Coronary artery (tissue), 2 donors: ENCODE measurements around the gene FZR1.

Experiments
- DNase-seq: peaks from one replicate; pipeline ENCODE4 v3.0.0-alpha.2; 2017; ENCODE audit warnings: low spot score
- H3K27ac ChIP-seq, 2 donors: fragments of 200-600 bp; sonication (generic); one replicate each; pipeline ENCODE4 v1.5.1; 2016 to 2019
- H3K4me3 ChIP-seq: fragments of 200-600 bp; sonication (generic); 2 replicates; pipeline ENCODE4 v1.5.1; 2016; ENCODE audit warnings: mild to moderate bottlenecking, moderate library complexity
- TF ChIP-seq, protein P1 (sequence below): fragments of 200-600 bp; sonication (generic); IDR thresholded peaks from one replicate; pipeline ENCODE4 v1.5.1; 2019; ENCODE audit warnings: antibody characterized with exemption

The FZR1 gene

DNA sequence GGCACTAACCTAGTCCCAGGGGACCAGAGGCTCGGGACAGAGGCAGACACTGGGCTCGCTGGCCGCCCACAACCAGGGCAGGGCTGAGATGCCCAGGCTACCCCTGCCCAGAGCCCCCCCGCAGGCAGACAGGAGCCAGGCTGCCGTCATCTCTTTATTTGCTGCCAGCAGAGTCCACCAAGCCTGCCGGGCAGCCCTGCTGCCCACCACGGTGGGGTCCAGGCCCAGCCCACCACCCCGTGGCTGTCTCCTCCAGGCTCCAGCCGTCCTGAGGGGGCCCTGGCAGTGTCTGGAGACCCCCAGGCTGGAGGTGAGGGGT lies 37.9 kb downstream of the FZR1 start:
- no peak overlapping the region for H3K27ac ChIP-seq
- H3K4me3 ChIP-seq, result no peak overlapping the region
- no peak for DNase-seq
- TF ChIP-seq, protein P1, sequence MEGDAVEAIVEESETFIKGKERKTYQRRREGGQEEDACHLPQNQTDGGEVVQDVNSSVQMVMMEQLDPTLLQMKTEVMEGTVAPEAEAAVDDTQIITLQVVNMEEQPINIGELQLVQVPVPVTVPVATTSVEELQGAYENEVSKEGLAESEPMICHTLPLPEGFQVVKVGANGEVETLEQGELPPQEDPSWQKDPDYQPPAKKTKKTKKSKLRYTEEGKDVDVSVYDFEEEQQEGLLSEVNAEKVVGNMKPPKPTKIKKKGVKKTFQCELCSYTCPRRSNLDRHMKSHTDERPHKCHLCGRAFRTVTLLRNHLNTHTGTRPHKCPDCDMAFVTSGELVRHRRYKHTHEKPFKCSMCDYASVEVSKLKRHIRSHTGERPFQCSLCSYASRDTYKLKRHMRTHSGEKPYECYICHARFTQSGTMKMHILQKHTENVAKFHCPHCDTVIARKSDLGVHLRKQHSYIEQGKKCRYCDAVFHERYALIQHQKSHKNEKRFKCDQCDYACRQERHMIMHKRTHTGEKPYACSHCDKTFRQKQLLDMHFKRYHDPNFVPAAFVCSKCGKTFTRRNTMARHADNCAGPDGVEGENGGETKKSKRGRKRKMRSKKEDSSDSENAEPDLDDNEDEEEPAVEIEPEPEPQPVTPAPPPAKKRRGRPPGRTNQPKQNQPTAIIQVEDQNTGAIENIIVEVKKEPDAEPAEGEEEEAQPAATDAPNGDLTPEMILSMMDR, result no peak

DNA sequence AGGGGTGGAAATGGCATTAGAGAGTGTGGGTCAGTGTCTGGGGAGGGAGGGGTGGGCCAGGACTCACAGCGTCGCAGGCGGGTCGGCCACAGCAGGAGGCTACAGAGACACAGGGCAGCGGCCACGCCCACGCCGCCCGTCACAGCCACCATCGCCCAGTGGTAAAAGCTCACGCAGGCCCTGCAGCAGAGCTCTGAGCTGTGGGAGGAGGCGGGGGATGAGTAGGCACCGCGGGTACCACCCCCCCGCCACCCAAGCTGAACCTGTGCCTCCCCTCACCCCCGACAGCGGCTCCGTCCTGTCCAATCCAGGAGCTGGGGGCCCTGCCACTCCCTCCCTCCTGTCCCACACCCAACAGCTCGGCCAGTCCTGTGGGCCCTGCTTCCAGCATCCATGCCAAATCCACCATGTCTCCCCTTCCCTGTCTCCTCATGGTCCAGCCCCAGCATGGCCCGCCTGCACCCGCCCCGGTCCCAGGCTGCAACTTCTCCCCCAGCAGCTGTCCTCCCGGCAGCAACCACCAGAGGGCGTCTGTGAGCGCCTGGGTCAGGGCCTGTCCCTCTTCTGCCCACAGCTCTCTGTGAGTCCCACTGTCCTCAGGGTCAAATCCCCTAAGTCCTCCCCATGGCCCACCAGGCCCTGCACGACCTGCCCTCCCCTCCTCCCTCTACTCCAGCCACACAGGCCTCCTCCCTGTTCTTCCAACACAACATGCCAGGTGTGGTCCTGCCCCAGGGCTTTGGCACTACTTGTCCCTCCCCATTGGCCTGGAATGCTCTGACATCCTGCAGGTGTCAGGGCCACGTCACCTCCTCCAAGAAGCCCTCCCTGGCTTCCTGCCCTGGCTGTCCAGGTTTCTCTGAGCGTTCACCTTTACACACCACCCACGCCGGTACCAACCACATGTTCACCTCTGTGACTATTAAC lies 38.9 kb downstream of the FZR1 start:
- TF ChIP-seq, protein P1, result peak; percentile 75
- Histone ChIP-seq H3K4me3 (no peak overlapping the region), H3K27ac (no peak overlapping the region)
- no peak for DNase-seq

- TF ChIP-seq, protein P1, result no peak
- no peak for DNase-seq
- H3K4me3 ChIP-seq, result no peak overlapping the region
- no peak overlapping the region for H3K27ac ChIP-seq
These were observed 39.5 kb downstream of the FZR1 start for GRCh38 chr19:3545669-3546034.

GRCh38 chr19:3546119-3546518 lies 40.0 kb downstream of the FZR1 start:
- Histone ChIP-seq H3K27ac (no peak overlapping the region), H3K4me3 (no peak overlapping the region)
- DNase-seq, result no peak
- TF ChIP-seq, protein P1, result no peak

DNA sequence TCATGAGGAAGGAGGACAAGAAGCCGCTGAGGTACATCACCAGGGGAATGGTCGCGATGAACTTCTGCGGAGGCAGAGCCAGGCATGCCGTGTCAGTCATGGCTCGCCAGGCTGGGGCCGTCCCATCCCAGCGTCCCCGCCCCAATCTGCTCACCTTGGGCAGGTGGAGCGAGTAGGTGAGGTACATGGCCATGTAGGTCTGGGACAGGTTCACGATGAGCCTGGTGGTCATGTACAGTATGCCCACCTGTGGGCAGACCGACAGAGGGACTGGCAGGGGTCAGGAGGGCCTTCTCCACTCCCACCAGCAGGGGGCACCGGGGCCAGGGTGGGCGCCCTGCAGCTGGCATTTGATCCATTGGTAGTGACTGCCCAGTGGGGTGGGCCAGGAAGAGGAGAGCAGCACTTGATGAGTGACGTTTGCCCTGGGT lies 41.2 kb downstream of the FZR1 start:
- no peak overlapping the region for H3K27ac ChIP-seq

GRCh38 chr19:3547767-3548282 lies 41.7 kb downstream of the FZR1 start:
- H3K27ac ChIP-seq, result no peak overlapping the region
- TF ChIP-seq, protein P1, result no peak
- DNase-seq, result no peak
- H3K4me3 ChIP-seq, result no peak overlapping the region

More for the DNA sequence above, 41.2 kb downstream of the FZR1 start:
- DNase-seq, result no peak
- TF ChIP-seq, protein P1, result peak; percentile 33
- H3K4me3 ChIP-seq, result no peak overlapping the region

GRCh38 chr19:3548606-3549005 lies 42.5 kb downstream of the FZR1 start:
- Histone ChIP-seq H3K27ac (no peak overlapping the region), H3K4me3 (no peak overlapping the region)
- TF ChIP-seq, protein P1, result no peak
- no peak for DNase-seq
